GM13977 (cell line): ENCODE results near the gene RNPEPL1.

Experiments used
- DNase-seq: peaks from one replicate; pipeline ENCODE4 v3.0.0; 2012; ENCODE audit warnings: low spot score
- CTCF ChIP-seq: IDR thresholded peaks from 2 replicates; pipeline ENCODE4 v1.5.1; 2012; ENCODE audit warnings: mild to moderate bottlenecking, control low read depth; ENCODE audit not compliant: insufficient read depth; ENCODE audit errors: extremely low read depth, missing control alignments
- in situ Hi-C: fragments of 300-500 bp; cut with MboI; formaldehyde crosslinking; loops from one replicate; pipeline ENCODE4 v1.12.0; 2022; ENCODE audit warnings: low sequenced_read_pairs, low pct_unique_long_range_greater_than_20kb, mixed read lengths, inconsistent platforms; ENCODE audit not compliant: unreplicated experiment

RNPEPL1 gene

DNA sequence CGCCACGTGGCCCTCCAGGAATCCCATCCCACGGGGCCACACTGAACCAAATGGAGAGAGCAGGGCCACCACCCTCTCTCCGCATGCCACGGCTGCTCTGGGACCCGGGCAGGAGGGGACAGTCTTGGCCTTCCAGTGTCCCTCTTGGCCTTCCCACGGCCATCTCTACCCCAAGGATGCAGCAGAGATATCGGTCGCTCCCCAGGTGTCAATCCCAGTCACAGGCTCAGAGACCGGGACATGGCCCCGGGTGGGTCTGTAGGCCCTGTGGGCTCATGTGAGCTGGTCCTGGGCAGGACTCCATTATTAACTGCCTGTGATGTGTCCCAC, 33.5 kb downstream of the RNPEPL1 start:
- in situ Hi-C loops, result no loop called here
- no peak for TF ChIP-seq CTCF
- DNase-seq, result no peak

- TF ChIP-seq CTCF, result no peak
- in situ Hi-C loops, result no loop called here
- peak; percentile 38 for DNase-seq
Observed at GRCh38 chr2:240602266-240603050, 34.2 kb downstream of the RNPEPL1 start.

- no peak for DNase-seq
- in situ Hi-C loops, result no loop called here
- TF ChIP-seq CTCF, result no peak
Observed at GRCh38 chr2:240603081-240603835, 35.0 kb downstream of the RNPEPL1 start.

DNA sequence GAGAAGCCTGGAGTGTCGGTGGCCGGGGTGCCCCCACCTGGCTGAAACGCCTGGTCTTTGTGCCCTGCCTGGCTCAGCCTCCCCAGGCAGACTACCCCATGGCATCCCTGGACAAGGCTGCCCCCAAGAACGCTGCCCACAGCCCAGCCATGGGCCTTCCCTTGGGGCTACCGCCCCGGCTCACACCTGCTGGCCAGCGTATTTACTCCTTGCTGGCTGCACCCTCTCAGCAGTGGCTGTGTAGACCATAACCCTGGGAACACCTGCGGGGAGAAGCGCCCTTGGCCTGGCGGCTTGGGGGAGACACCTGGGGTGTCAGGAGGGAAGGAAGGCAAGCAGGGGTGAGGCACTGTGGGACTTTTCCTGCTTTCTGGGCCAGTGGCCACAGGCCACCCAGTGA, 35.6 kb downstream of the RNPEPL1 start:
- in situ Hi-C loops, result no loop called here
- no peak for DNase-seq

GRCh38 chr2:240604291-240604938, 36.1 kb downstream of the RNPEPL1 start:
- peak; percentile 67 for DNase-seq
- in situ Hi-C loops, result no loop called here
- TF ChIP-seq CTCF, result peak; percentile 40

More for the DNA sequence above, 35.6 kb downstream of the RNPEPL1 start:
- no peak for TF ChIP-seq CTCF

- TF ChIP-seq CTCF, result no peak
- in situ Hi-C loops, result no loop called here
- peak; percentile 16 for DNase-seq
Observed at GRCh38 chr2:240604939-240605716, 36.8 kb downstream of the RNPEPL1 start.
